Stimulated activated CD8-positive, alpha-beta memory T cell treated with anti-CD3 and anti-CD28 coated beads, Interleukin-12 subunit alpha, Interleukin-12 subunit beta, amount 100 ng/mL, for 1 hour (primary cell): ENCODE data around the gene GABRR3.

ENCODE experiments used
- DNase-seq: peaks from one replicate; pipeline ENCODE4 v3.0.0-alpha.2; 2020; ENCODE audit warnings: low read depth

GABRR3 gene

GRCh38 chr3:97957617-97958311, 77.4 kb downstream of the GABRR3 start:
- DNase-seq = no peak

- no peak for DNase-seq
These were observed 79.1 kb downstream of the GABRR3 start for GRCh38 chr3:97956051-97956450.

DNA sequence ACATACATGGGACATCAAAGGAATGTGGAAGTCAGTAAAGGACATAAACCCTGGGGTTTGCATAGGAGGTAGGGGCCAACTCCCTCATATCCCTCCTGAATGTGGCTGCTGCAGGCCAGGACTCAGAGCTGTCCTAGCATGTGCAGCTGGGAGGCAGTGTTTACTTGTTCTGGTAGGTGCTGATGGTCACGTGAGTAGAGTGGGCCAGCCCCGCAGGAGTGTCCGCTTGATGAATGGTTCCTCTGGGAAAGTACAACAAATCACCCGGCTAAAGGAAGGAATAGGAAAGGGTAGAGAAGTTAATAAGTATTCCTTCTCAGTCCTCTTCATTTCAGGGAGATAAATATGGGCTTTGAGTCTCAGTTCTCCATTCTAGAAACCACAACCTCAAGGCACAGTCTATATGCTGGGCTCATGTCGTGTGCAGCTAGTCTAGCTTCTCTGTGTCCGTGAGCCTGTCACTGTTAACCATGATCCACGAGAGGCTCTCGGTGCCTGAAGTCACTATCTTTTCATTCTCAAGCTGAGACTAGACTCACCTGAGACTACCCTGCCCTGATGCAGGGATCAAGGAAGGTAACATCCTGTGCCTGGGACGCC, 80.8 kb downstream of the GABRR3 start:
- DNase-seq = no peak

- DNase-seq = no peak
These were observed 82.2 kb downstream of the GABRR3 start for GRCh38 chr3:97952872-97953271.

DNA sequence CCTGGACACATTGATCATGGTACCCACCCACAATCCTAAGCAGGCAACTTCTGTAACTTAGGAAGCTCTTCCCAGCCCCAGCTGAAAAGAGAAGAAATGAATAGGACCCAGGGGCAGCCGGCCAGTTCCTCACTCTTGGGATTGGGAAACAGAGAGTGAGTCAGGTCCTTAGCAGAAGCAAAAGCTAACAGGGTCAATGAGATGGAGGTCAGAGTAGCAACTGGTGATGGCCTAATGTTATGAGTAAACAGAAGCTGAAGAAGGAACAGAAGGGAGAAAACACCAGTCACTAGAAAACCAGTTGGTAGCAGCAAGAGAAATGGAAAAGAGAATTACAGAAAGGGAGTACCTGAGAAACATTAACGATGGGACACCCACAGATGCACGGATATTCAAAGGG, 82.8 kb downstream of the GABRR3 start:
- DNase-seq = no peak

- no peak for DNase-seq
These were observed 84.8 kb downstream of the GABRR3 start for GRCh38 chr3:97950360-97950759.

DNA sequence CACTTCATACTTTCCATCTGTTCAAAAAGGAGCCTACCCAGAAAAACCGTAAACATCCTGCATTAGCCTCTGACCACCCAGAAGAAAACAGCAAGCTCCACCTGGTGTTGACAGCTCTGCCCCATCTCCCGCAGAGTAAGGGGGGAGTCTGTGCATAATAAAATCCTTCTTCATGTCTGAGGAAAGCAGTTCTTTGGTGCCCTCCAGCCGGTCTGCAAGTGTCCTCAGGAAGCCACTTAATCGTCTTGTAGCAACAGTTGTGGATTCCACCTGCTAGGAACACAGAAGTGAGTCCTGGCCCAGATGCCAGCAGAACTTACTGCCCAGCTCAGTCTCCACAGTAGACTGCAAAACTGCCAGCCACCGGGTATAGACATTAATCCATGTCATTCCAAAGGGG, 85.4 kb downstream of the GABRR3 start:
- DNase-seq = no peak

- DNase-seq = no peak
These were observed 86.0 kb downstream of the GABRR3 start for GRCh38 chr3:97949110-97949485.

DNA sequence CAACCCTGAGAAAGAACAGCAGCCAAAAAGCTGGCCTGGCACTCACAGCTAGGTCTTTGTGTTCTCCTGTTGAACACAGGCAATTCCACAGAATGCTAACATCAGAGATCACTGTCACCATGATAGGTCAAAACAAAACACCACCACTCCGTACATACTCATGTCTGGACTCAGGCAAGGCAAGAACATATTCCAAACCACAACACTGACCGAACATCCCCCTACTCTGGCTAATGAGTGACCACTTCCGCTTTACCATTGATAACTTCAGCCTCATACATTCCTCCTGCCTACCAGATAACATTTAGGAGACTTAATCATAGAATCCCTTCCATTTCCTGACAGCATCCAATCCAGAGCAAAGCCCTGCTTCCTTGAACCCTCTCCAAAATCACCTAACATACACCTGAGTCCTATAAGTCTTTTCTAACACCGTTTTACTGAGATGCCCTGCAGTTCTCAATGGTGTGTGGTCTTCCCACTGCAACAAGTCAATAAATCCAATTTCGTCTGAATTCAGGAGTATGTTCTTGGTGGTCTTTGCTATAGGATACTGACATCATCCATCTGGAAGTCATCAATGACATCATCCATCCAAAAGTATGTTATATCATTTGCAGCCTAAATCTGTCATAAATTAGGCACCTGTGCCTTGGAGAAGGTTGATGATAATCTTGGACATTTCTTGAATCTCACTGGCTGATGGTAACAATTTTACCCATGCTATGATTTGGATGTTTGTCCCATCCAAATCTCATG, 86.6 kb downstream of the GABRR3 start:
- no peak for DNase-seq

DNA sequence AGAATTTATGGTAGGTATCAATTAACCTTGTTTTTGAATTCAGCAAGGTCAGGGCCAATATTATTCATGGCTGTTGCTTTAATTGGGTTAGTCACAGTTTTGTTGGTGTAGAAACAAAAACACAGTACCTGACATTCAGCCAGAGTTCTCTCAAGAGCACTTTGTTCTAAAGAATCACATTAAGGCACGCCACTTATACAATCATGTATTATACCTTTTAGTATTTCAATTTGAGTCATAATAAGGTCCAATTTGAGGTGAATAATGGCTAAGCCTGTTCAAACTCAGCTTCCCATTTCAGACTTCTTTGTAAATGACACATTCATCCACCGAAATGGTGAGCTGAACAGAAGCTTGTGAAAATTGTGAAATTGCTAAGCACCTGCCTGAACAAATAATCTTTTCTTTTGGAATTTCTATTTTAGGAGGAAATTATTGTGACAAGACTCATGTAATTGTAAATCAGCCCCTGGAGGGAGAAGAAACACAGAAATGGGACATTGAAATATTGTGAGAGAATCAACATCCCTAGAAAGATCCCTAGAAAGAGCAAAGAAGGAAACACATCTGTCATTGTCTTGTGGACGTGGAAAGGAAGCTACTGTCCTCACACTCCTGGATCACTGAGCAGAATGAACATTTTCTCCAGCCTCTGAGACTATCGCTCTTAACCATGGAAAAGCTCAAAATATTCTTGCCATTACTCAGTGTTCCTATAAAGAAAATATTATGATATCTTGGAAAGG, 92.1 kb downstream of the GABRR3 start:
- DNase-seq = no peak

- no peak for DNase-seq
These were observed 95.1 kb downstream of the GABRR3 start for GRCh38 chr3:97940034-97940433.

- DNase-seq = no peak
These were observed 95.7 kb downstream of the GABRR3 start for GRCh38 chr3:97939401-97939800.

GRCh38 chr3:97938444-97938843, 96.7 kb downstream of the GABRR3 start:
- DNase-seq = no peak

DNA sequence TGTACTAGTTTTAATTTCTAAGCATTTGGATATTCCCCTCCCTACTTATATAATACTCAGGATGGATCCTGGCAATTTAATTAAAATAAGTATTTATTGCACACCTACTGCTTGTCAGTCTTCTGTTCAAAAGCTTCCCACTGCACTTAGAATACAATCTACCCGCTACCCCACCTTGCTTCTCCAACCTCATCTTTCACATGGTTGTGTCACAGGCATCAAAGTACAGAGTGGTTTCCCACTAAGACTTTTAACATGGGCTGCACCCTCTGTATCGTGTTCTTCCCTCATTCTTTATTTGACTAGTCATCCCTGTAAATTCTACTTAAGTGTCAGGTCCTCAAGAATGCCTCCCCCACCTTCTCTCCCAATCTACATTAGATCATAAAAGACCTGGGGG, 97.9 kb downstream of the GABRR3 start:
- DNase-seq = no peak

- no peak for DNase-seq
These were observed 99.3 kb downstream of the GABRR3 start for GRCh38 chr3:97935842-97936241.
